ENCODE data around the gene ABLIM2. TPM values are rescaled to one million over a fixed set of nuclear protein-coding genes. Genes with fewer than 3 reads are reported as not detected.

Gene ABLIM2
- total RNA-seq, 1 experiment from 2014 or later = 6.1 TPM

DNA sequence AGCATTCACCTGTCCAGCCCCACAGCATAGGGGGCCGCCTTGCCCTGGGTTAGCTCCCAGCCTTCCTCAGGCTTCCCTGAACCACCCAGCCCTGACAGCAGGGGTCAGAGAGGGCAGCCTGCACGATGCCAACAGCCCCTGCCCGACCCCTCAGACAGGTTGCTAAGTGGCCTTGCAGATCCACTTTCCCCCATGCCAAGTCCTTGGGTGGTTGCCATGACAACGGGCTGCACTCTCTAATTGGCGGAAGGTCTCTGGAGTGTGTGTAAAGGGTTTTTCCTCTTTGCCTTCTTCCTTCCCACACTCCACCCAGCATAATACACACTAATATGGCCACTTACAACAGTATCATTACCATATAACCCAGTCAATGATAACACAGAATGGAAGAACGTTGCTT lies 119.3 kb downstream of the ABLIM2 start:
- TF ChIP-seq YY1 (IDR thresholded peaks at IDR 0.05; ENCODE audit: extremely low read depth, insufficient replicate concordance, low read depth, low read length) (no peak), POLR2A (IDR thresholded peaks at IDR 0.05; ENCODE audit: borderline replicate concordance, extremely low read depth, insufficient read depth, insufficient read length) (no peak), RAD21 (IDR thresholded peaks at IDR 0.05; ENCODE audit: low read depth) (no peak), EGR1 (IDR thresholded peaks at IDR 0.05; ENCODE audit: low read depth) (no peak), ZNF274 (IDR thresholded peaks at IDR 0.05; ENCODE audit: low read depth, low read length) (no peak), ELF1 (IDR thresholded peaks at IDR 0.05; ENCODE audit: borderline replicate concordance, low read depth) (no peak), CEBPB (IDR thresholded peaks at IDR 0.05; ENCODE audit: low read depth) (no peak), POLR2AphosphoS5 (IDR thresholded peaks at IDR 0.05; ENCODE audit: low read depth, low read length) (no peak), TCF7L2 (IDR thresholded peaks at IDR 0.05; ENCODE audit: borderline replicate concordance, extremely low read depth, insufficient read depth, insufficient read length) (no peak)
- TF ChIP-seq, protein P1, sequence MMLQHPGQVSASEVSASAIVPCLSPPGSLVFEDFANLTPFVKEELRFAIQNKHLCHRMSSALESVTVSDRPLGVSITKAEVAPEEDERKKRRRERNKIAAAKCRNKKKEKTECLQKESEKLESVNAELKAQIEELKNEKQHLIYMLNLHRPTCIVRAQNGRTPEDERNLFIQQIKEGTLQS (IDR thresholded peaks at IDR 0.05) = no peak
- DNase-seq (ENCODE audit: low read depth, low spot score) (no peak), ATAC-seq (no peak)
- no TSS peak for BruUV-seq (replicated peaks)
- H3K4me2 ChIP-seq (ENCODE audit: low read length) = no peak overlapping the region
- H3K79me2 ChIP-seq (ENCODE audit: insufficient read depth, low read length) = no peaks in the 10 kb centered on the region
- H3K4me3 ChIP-seq (replicated peaks in 1 of 2; ENCODE audit: low read depth in 1 of 2, low read length in 2 of 2) = no peak overlapping the region
- H3K4me1 ChIP-seq (ENCODE audit: control insufficient read depth in 1 of 2, insufficient read depth in 2 of 2, low read length in 2 of 2) = no peaks in the 10 kb centered on the region
- RAD21 ChIA-PET (ENCODE audit: low non-redundant PET in 1 of 2, low total read pairs in 2 of 2, uncharacterized antibody in 2 of 2, unreplicated experiment in 2 of 2) = no interaction called here
- CTCF ChIA-PET = no interaction called here
- no peaks in the 10 kb centered on the region for H3K27me3 ChIP-seq (ENCODE audit: insufficient read depth, low read length)
- no peak overlapping the region for H3K27ac ChIP-seq (ENCODE audit: low read depth, low read length)
- no peaks in the 10 kb centered on the region for H4K20me1 ChIP-seq (ENCODE audit: insufficient read depth)
- H3K9me2 ChIP-seq (ENCODE audit: insufficient read depth) = no peaks in the 10 kb centered on the region
- POLR2A ChIA-PET = no interaction called here
- no peak overlapping the region for H2AFZ ChIP-seq (ENCODE audit: low read depth, low read length, poor library complexity, severe bottlenecking)
- H3K9me3 ChIP-seq (ENCODE audit: control insufficient read depth in 1 of 2, insufficient read depth in 1 of 2, low read depth in 1 of 2, low read length in 2 of 2) = no peaks in the 10 kb centered on the region
- intact Hi-C loops (cut with micrococcal nuclease) = no loop called here
- H3K36me3 ChIP-seq (ENCODE audit: control insufficient read depth in 1 of 2, insufficient read depth in 2 of 2, low read length in 2 of 2) = no peaks in the 10 kb centered on the region
- H3K9ac ChIP-seq (ENCODE audit: low read length) = no peak overlapping the region

DNA sequence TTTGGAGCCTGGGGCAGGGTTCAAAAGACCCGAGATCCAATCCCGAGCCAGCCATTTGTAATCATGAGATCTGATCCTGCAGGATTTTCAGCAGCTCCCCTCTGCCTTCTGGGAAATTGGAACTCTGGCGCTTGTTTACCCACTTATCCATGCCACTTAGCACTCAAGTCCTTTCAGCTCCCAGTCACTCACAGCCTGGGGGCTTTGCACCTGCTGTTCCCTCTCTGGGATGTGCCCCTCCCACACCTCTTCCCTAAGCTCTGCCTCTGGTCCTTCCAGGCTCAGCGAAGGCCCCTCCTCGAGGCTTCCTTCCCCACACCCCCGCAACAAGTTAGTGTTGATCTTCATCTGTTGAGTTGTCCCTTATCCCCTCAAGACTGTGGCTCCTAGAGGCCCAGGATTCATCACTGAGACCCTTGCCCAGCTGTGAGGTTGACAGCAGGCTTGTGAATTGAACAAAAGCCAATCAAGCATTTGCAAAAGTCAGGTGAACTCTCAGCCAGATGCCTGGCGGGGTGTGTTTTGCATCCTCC lies 119.8 kb downstream of the ABLIM2 start:
- ChIA-PET CTCF (no interaction called here), RAD21 (ENCODE audit: low non-redundant PET in 1 of 2, low total read pairs in 2 of 2, uncharacterized antibody in 2 of 2, unreplicated experiment in 2 of 2) (no interaction called here), POLR2A (no interaction called here)
- intact Hi-C loops (cut with micrococcal nuclease) = no loop called here
- no peak for ATAC-seq
- Histone ChIP-seq H3K9me3 (ENCODE audit: control insufficient read depth in 1 of 2, insufficient read depth in 1 of 2, low read depth in 1 of 2, low read length in 2 of 2) (no peaks in the 10 kb centered on the region), H2AFZ (ENCODE audit: low read depth, low read length, poor library complexity, severe bottlenecking) (no peak overlapping the region), H3K9me2 (ENCODE audit: insufficient read depth) (no peaks in the 10 kb centered on the region), H3K4me3 (replicated peaks in 1 of 2; ENCODE audit: low read depth in 1 of 2, low read length in 2 of 2) (no peak overlapping the region), H3K79me2 (ENCODE audit: insufficient read depth, low read length) (no peaks in the 10 kb centered on the region), H3K36me3 (ENCODE audit: control insufficient read depth in 1 of 2, insufficient read depth in 2 of 2, low read length in 2 of 2) (no peaks in the 10 kb centered on the region), H4K20me1 (ENCODE audit: insufficient read depth) (no peaks in the 10 kb centered on the region), H3K4me1 (ENCODE audit: control insufficient read depth in 1 of 2, insufficient read depth in 2 of 2, low read length in 2 of 2) (no peaks in the 10 kb centered on the region), H3K27me3 (ENCODE audit: insufficient read depth, low read length) (no peaks in the 10 kb centered on the region), H3K9ac (ENCODE audit: low read length) (no peak overlapping the region), H3K4me2 (ENCODE audit: low read length) (no peak overlapping the region), H3K27ac (ENCODE audit: low read depth, low read length) (no peak overlapping the region)
- no peak for DNase-seq (ENCODE audit: low read depth, low spot score)
- TF ChIP-seq SIN3A (IDR thresholded peaks at IDR 0.05; ENCODE audit: low read depth) = no peak
- no peak for TF ChIP-seq YY1 (IDR thresholded peaks at IDR 0.05; ENCODE audit: extremely low read depth, insufficient replicate concordance, low read depth, low read length)
- TF ChIP-seq SP1 (IDR thresholded peaks at IDR 0.05; ENCODE audit: low read depth) = no peak
- no TSS peak for BruUV-seq (replicated peaks)
